ENCODE results near the gene STK32B.

The STK32B gene

GRCh38 chr4:5478169-5478568 is 426.9 kb downstream of the STK32B start:
- H3K27ac ChIP-seq, result no peak overlapping the region
- no peak for TF ChIP-seq ZFX (IDR thresholded peaks at IDR 0.05; ENCODE audit: borderline replicate concordance)
- no peak for TF ChIP-seq CTCF (IDR thresholded peaks at IDR 0.05)

- TF ChIP-seq CTCF (IDR thresholded peaks at IDR 0.05), result no peak
- no peak for TF ChIP-seq ZFX (IDR thresholded peaks at IDR 0.05; ENCODE audit: borderline replicate concordance)
- no peak overlapping the region for H3K27ac ChIP-seq
These were observed 427.4 kb downstream of the STK32B start for GRCh38 chr4:5478697-5479096.

GRCh38 chr4:5479518-5480060 is 428.3 kb downstream of the STK32B start:
- H3K27ac ChIP-seq, result no peak overlapping the region
- TF ChIP-seq ZFX (IDR thresholded peaks at IDR 0.05; ENCODE audit: borderline replicate concordance) (no peak), CTCF (IDR thresholded peaks at IDR 0.05) (no peak)

GRCh38 chr4:5488413-5488812 is 437.1 kb downstream of the STK32B start:
- H3K27ac ChIP-seq, result no peak overlapping the region
- TF ChIP-seq ZFX (IDR thresholded peaks at IDR 0.05; ENCODE audit: borderline replicate concordance), result no peak
- TF ChIP-seq CTCF (IDR thresholded peaks at IDR 0.05), result no peak

GRCh38 chr4:5489260-5489659 is 438.0 kb downstream of the STK32B start:
- no peak for TF ChIP-seq ZFX (IDR thresholded peaks at IDR 0.05; ENCODE audit: borderline replicate concordance)
- TF ChIP-seq CTCF (IDR thresholded peaks at IDR 0.05), result no peak

GRCh38 chr4:5497489-5497888 is 446.2 kb downstream of the STK32B start:
- TF ChIP-seq CTCF (IDR thresholded peaks at IDR 0.05) (no peak), ZFX (IDR thresholded peaks at IDR 0.05; ENCODE audit: borderline replicate concordance) (no peak)
- no peak overlapping the region for H3K27ac ChIP-seq

More at GRCh38 chr4:5489260-5489659, 438.0 kb downstream of the STK32B start:
- H3K27ac ChIP-seq, result no peak overlapping the region

- H3K27ac ChIP-seq, result no peak overlapping the region
These were observed 448.9 kb downstream of the STK32B start for GRCh38 chr4:5500165-5500564.

More at GRCh38 chr4:5500165-5500564, 448.9 kb downstream of the STK32B start:
- TF ChIP-seq ZFX (IDR thresholded peaks at IDR 0.05; ENCODE audit: borderline replicate concordance), result no peak
- no peak for TF ChIP-seq CTCF (IDR thresholded peaks at IDR 0.05)

Data from 22Rv1 (cell line).